K562 treated with DMSO at 1 percent for 24 hours (cell line): ENCODE data around the gene DOHH. TPM values are rescaled to one million over a fixed set of nuclear protein-coding genes. Genes with fewer than 3 reads are reported as not detected.

Experiments used
- total RNA-seq: library from RNA; unstranded; fragments of 300-600 nt; gene quantifications from 2 replicates; pipeline ENCODE4 v1.2.3, GENCODE V29; 2022; ENCODE audit warnings: low read depth; ENCODE audit not compliant: insufficient read depth

DOHH gene, protein sequence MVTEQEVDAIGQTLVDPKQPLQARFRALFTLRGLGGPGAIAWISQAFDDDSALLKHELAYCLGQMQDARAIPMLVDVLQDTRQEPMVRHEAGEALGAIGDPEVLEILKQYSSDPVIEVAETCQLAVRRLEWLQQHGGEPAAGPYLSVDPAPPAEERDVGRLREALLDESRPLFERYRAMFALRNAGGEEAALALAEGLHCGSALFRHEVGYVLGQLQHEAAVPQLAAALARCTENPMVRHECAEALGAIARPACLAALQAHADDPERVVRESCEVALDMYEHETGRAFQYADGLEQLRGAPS
- 38.3 and 39.5 TPM in 2 replicates for total RNA-seq

DNA sequence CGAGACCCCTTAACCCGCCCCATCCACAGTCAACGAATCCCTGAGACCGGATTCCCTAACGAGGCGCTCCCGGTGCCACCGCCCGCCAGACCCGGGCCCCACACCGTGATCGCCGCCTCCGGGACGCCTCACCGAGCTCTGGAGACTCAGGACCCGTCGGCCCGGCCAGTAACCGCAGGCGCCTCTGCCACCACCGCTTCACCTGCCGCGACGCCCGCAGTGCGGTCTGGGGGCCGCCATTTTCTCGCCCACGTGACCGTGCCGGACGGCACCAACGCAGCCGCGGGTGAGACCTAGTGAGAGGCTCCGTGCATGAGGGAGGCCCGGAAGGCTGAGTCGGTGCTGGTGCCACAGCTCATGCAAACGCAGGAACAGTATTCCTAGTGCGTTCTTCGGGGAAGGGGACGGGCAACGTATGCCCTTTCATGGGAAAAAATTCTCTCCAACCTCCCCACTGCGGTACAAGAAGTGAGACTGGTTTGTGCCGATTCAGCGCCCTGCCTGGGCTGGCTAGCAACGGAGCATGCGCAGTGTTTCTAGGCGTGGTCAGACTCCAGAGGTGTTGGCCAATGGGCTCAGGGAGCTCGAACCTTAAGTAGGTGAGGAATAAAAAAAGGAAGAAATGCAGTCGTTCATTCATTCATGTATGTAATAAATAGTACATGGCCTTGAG, at the start of gene DOHH:
Gene DOHH, minus strand, starts transcription at position 246 of the 673 bp plus-strand sequence. CDS start 3,860 bp downstream, outside the sequence.

DNA sequence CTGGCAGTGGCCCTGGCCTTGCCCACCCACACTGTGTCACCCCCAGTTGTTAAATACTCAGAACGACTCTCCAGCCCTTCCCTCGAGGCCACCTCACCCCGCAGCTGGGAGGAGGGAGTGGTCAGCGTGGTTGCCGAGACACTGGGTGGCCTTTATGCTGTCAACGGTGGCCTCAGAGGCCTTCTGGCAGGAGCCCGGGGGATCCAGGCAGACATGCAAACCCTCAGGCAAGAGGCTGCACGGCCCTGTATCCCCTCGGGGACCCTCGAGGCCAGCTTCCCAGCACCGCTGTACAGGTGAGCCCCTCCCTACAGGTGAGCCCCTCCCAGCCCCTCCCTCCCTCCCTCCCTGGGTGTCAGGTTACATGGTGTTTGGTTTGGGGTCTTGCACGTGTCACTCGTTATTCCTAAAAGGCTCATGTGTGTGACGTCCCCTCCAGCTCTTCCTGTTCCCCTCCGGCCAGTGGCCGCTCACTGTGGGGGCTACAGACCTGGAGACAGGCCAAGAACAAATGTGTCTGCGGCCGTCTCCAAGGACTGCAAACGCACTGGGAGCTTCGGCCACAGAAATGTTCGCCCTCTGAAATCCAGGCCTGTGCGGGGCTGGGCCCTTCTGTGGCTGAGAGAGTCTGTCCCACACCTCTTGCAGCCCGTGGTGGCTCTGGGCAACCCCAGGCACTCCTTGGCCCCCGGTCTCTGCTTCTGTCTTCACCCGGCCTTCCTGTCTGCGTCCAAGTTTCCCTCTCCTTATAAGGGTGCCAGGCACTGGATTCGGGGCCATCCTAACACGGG, 38.7 kb upstream of the DOHH start, which contains the start of gene TEKTIP1:
Gene TEKTIP1, plus strand, starts transcription at position 210 of the 791 bp plus-strand sequence. Its CDS starts 4 bp downstream, at position 214.

DNA sequence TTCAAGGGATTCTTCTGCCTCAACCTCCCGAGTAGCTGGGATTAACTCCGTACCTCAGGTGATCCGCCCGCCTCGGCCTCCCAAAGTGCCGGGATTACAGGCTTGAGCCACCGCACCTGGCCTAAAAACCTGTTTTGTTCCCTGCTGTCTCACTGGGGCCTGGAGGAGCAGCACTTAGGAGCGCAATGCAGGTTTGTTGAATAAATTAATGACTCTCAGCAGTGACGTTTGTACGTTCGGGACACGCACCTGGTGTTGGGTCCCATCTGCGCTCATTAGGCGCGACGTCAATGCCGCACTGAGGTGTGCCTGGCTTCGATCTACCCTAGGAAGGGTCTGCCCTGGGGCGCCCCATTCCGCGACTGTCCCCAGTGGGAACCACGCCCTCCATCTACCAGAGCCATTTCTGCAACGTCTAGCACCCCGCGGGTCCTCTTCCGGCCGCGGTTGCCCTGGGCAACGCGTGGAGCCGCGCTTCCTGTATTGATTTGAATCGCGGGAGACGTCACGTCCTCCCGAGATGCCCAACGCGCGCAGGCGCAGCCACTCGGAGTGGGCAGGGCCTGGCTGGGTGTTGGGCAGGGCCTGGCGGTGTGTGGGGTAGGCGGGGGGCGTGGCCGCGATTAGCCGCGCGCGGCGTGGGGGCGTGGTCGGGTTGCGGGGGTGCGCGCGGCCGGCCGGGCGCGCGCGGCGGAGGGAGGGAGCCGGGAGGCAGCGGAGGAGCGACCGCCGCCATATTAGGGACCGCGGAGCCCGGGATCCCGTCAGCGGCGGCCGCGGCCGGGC, 5.3 kb upstream of the DOHH start, which contains the start of gene FZR1:
Gene FZR1, plus strand, starts transcription at position 714 of the 786 bp plus-strand sequence. CDS start 16,679 bp downstream, outside the sequence.

DNA sequence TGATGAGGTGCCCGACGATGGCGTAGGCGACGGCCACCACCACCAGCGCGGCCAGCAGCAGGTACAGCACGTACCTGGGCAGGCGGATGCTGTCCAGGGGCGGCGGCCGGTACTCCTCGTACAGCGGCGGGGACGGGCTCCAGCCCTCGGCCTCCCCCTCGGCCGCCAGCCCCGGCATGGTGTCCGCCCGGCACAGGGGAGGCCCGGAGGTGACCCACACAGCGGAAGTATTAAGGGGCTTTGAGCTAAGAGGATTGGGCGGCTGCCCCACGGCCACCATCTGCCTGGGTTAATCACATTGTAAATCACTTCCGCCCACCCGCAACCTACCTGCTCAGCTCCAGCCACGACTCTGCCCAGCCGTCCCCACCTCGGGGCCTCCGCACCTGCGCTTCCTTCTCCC, 17.2 kb downstream of the DOHH start, which contains the start of gene SMIM44:
Gene SMIM44, minus strand, starts transcription at position 216 of the 403 bp plus-strand sequence. Its CDS starts 38 bp downstream, at position 178.

DNA sequence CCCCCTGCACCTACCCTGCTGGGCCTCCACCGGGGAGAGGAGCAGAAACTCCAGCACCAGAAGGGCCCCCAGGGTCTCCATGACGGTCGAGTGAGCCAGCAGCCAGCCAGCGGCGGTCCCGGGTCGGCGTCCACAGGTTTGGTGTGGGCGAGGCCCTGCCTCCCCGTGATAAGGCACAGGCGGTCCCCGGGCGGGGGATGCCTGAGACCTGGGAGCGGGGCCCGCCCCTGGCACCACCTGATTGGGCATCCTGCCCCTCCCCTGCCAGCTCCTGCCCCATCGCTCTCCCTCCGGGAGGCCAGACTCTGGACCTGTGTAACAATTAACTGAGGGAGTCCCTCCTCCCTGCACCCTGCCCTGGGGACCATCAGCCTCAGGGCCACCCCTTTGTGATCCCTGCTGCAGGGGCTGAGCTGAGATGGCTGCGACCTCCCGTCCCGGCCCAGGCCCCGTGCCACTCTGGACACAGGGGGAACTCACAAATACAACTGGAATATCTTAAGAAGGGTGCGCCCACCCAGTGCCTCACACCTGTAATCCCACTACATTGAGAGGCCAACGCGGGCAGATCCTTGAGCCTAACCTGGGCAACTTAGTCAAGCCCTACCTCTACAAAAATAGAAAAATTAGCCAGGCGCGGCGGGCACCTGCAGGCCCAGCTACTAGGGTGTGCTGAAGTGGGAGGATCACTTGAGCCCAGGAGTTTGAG, 19.9 kb downstream of the DOHH start, which contains the start of gene SMIM24:
Gene SMIM24, minus strand, starts transcription at position 143 of the 709 bp plus-strand sequence. Its CDS starts 62 bp downstream, at position 81.

Other genes with a start within 250 kb of the DOHH start
- 33.9 and 36.4 TPM in 2 replicates for gene NFIC, start 134.1 kb downstream of the DOHH start, total RNA-seq
- 0.61 and 1.8 TPM in 2 replicates for gene SMIM24, start 20.1 kb downstream of the DOHH start, total RNA-seq
- not detected in 2 replicates for gene SMIM44, start 17.2 kb downstream of the DOHH start, total RNA-seq
- 46.7 and 49.0 TPM in 2 replicates for gene FZR1, start 5.6 kb upstream of the DOHH start, total RNA-seq
- gene TEKTIP1, start 38.5 kb upstream of the DOHH start, total RNA-seq: not detected in 2 replicates
- gene MFSD12, start 56.9 kb upstream of the DOHH start, total RNA-seq: 162 and 181 TPM in 2 replicates
- 267 and 277 TPM in 2 replicates for gene HMG20B, start 72.3 kb upstream of the DOHH start, total RNA-seq
- gene GIPC3, start 84.8 kb upstream of the DOHH start, total RNA-seq: 2.8 and 3.8 TPM in 2 replicates
- 22.2 and 25.4 TPM in 2 replicates for gene TBXA2R, start 106.2 kb upstream of the DOHH start, total RNA-seq
- 44.0 and 47.1 TPM in 2 replicates for gene CACTIN, start 126.1 kb upstream of the DOHH start, total RNA-seq
- 41.6 and 42.5 TPM in 2 replicates for gene PIP5K1C, start 199.8 kb upstream of the DOHH start, total RNA-seq
- gene TJP3, start 207.7 kb upstream of the DOHH start, total RNA-seq: 6.8 and 7.5 TPM in 2 replicates